Jurkat, Clone E6-1 (cell line): ENCODE data around the gene KRTAP5-2. TPM values are rescaled to one million over a fixed set of nuclear protein-coding genes. Genes with fewer than 3 reads are reported as not detected.
"Not testable (repeated sequence)": the region's sequence is repeated elsewhere in the genome, so short reads cannot be mapped to it uniquely, and the experiment has no call there.

Source experiments
- DNase-seq: peaks from one replicate; pipeline ENCODE4 v3.0.0-alpha.2; 2011; ENCODE audit warnings: low read depth, low spot score
- H3K4me3 ChIP-seq: 2 replicates; pipeline ENCODE4 v1.5.1; 2011; ENCODE audit warnings: mild to moderate bottlenecking, low read length, control low read depth, moderate library complexity
- polyA plus RNA-seq: library from polyadenylated mRNA; unstranded; fragments of >200 nt; gene quantifications from one replicate; pipeline ENCODE4 v1.2.1, GENCODE V29; 2012; ENCODE audit warnings: missing spikeins; ENCODE audit not compliant: insufficient read length, insufficient read depth

The KRTAP5-2 gene
- not detected for polyA plus RNA-seq

DNA sequence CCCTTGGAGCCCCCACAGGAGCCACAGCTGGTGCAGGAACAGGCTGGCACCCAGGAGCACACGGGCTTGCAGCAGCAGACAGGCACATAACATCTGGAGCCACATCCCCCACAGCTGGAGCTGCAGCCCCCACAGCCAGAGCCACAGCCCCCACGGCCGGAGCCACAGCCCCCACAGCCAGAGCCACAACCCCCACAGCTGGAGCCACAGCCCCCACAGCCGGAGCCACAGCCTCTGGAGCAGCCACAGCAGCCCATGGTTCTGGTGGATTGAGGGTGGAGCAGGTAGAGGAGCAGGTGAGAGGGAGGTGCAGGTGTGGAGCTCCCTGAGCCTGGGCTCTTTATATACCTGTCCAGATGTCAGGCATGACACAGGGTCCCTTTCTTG is at the start of gene KRTAP5-2:
Gene KRTAP5-2, minus strand, starts transcription at position 301 of the 387 bp plus-strand sequence. Its CDS starts 44 bp downstream, at position 257.
- H3K4me3 ChIP-seq: no peak within 1 kb of the TSS
- DNase-seq: no peak

DNA sequence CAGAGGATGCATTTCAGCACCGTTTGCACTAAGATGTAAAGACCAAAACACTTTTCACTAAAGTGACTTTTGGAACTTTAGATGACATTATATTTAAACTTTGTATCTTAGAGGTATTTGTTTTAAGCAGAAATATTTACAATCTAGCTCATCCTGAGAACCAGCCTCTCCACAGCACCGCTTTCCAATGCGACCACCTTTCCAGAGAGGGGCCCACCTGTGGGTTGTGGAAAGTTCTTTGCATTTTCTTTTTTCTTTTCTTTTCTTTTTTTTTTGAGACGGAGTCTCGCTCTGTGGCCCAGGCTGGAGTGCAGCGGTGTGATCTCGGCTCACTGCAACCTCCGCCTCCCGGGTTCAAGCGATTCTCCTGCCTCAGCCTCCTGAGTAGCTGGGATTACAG is 48.4 kb upstream of the KRTAP5-2 start:
- DNase-seq, H3K4me3 ChIP-seq: not testable (repeated sequence)

DNA sequence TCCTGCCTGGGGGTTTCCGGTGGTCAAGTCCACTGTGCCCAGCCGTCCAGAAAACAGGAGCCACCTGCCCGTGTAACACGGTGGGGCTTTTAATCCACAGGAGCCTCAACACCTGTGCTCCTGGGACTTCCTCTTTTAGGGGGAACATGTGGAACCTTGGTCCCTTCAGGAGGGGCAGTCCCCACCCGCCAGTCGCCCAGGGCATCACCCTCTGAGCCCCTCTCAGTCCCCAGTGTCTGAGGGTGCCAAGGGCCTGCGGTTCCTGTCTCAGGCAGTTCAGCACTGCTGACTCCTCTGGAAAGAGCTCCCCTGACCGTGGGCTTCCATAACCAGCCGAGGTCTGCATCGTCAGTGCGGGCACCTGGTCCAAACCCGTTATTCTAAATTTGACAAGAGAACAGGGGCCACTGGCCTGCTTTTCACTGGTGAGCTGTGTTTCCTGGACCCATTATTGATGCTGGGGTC is 47.3 kb upstream of the KRTAP5-2 start:
- no peak for DNase-seq

DNA sequence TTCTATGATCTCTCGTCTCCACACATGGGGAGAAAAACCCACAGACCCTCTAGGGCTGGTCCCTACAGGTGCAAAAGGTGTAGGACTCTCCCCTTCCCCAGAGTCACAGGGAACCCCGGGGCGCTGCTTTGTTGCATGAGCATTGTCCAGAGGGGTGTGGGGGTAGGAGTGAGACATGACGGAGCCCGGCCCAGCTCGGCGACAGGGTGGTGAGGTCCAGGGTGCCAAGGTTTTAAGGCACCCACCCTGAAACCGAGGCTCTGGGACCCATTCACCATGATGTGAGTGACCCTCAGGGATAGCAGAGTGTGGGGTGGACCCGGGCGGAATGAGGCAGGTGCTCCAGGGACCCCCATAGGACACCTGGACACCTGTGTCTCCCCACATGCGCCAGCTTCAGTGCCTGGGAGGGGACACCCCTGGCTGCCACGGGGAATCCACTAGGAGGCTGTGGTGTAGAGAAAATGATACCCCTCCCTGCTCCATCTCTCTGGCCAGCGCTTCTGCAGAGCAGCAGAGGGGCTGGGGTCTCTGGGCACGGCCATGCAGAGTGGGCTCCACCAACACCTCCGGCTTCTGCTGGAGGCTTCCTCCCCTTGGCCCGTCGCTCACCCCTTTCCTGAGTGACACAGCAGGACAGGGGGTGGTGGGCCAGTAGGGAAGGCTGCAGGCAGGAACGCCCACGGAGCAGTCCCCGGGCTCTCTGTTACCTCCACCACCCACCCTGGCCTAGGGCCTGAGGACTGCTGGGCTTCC is 46.7 kb upstream of the KRTAP5-2 start:
- no peak for DNase-seq
- H3K4me3 ChIP-seq: no peak overlapping the region

More for the DNA sequence above, 47.3 kb upstream of the KRTAP5-2 start:
- no peak overlapping the region for H3K4me3 ChIP-seq

GRCh38 chr11:1643146-1643690 is 45.1 kb upstream of the KRTAP5-2 start:
- H3K4me3 ChIP-seq: no peak overlapping the region
- DNase-seq: no peak

DNA sequence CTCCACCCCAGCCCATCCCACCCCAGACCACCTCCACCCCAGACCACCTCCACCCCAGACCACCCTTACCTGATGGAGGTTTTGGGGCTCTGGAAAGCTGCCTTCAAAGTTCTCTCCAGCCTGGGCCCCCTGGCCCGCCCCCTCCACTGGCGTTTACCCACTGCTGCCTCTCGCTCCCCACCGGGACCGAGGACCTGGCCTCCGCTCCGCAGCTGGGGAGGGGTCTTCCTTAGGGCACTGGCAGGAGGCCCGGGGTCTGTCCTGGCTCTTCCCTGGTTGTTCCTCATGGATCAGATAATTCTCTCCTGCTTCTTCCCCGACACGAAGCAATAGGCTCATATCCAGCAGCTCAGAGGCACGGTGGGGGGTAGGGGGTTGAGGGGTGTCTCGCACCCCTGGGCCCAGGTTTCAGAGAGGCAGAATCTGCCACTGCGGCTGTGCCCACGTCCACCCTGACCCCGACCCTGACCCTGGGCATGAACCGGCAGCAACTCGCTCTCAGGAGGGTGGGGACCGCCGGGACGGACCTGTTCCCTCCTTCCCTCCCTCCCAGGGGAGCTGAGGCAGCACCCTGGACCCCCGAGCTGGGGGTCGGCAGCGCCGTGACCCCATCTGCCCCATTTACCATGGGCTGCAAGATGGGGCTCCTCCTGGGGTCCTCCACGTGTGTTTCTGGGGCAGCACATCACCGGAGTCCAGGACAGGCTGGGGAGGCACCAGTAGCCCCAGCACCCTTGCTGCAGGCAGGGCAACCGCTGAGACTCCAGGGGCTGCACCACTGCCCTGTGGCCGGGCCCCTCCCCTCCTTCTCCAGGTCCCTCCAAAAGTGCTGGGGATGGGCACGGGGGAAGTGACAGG is 44.4 kb upstream of the KRTAP5-2 start:
- no peak for DNase-seq
- H3K4me3 ChIP-seq: no peak overlapping the region

GRCh38 chr11:1641096-1641495 is 43.0 kb upstream of the KRTAP5-2 start:
- H3K4me3 ChIP-seq: no peak overlapping the region
- DNase-seq: no peak

GRCh38 chr11:1640076-1640946 is 42.2 kb upstream of the KRTAP5-2 start:
- no peak for DNase-seq
- H3K4me3 ChIP-seq: no peak overlapping the region

DNA sequence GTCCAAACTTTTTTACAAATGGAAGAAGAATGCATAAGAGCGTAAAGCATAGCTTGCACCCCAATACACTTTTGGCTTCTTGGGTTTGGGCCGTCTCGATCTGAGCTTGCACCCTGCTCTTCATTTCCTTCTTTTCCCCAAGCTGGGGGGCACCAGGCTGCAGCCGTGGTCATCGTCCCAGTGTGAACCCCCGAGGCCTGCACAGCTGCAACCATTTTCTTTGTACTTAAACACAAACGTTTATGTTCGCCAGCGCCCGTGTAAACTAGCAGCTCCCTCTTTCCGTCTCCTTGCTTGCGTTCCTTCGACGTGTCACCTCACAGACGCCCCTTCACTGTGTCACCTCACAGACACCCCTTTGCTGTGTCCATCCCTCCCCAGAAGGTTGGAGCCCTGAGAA is 41.6 kb upstream of the KRTAP5-2 start:
- H3K4me3 ChIP-seq: no peak overlapping the region
- DNase-seq: no peak

- no peak for DNase-seq
Measured at GRCh38 chr11:1639102-1639620, 41.1 kb upstream of the KRTAP5-2 start.

DNA sequence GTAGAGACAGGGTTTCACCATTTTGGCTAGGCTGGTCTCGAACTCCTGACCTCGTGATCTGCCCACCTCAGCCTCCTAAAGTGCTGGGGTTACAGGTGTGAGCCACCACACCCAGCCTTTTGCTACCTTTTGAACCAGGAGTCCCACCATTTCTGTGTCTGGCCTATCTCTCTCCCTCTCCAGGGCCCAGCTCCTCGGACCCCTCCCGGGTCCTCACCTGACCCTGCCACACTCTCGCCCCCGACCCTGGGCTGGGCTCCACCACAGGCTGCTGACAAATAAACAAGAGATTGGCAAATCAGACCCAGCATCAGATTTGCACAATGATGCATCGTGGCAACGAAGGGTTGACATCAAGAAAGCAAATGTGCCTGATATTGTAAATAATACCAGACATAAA is 40.2 kb upstream of the KRTAP5-2 start:
- H3K4me3 ChIP-seq: no peak overlapping the region

More at GRCh38 chr11:1639102-1639620, 41.1 kb upstream of the KRTAP5-2 start:
- no peak overlapping the region for H3K4me3 ChIP-seq

DNA sequence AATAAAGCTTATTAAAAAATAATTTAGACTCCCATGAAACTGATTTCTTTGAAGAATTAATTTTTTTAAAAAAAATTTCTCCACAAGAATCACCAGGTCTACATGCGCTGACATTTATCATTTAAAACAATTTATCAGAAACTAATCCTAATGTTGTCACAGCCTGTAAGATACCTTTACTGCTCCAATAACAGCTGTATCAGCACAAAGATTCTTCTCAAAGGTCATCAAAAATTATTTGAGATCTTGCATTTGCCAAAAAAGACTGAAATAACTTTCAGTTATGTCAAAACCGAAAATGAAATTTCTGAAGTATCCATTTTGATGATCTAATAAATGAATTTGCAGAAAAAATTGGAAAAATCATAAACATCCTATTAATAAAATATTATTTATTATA is 39.5 kb upstream of the KRTAP5-2 start:
- H3K4me3 ChIP-seq: no peak overlapping the region
- DNase-seq: no peak

More for the DNA sequence above, 40.2 kb upstream of the KRTAP5-2 start:
- DNase-seq: no peak

DNA sequence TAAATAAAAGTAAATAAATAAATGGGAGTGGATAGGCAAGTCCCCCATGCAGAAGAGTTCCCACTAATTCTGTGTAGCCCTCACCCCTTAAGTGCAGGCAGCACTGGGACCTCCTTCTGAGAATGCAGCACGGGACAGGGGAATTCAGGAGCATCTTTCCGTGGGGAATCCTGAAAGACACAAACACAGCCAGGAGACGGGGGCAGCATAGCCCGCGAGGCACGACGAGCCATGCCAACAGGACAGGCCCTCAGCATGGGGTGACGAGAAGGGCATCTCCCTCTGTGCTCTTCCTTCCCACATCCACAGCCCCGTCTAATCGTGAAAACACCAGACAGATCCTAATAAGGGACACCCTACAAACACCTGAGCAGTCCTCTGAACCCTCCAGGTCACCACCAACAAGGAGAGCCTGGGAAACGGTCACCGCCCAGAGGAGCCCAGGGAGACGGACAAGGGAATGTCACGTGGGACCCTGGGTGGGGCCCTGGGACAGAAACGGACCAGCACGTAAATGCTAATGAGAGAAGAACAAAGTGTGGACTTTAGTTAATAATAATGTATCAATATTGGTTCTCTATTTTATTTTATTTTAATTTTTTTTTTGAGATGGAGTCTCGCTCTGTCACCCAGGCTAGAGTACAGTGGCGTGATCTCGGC is 38.3 kb upstream of the KRTAP5-2 start:
- no peak for DNase-seq
- no peak overlapping the region for H3K4me3 ChIP-seq

- DNase-seq: no peak
- H3K4me3 ChIP-seq: no peak overlapping the region
Measured at GRCh38 chr11:1633864-1634263, 35.8 kb upstream of the KRTAP5-2 start.

- no peak overlapping the region for H3K4me3 ChIP-seq
- peak; percentile 6 for DNase-seq
Measured at GRCh38 chr11:1632053-1632714, 34.1 kb upstream of the KRTAP5-2 start.

DNA sequence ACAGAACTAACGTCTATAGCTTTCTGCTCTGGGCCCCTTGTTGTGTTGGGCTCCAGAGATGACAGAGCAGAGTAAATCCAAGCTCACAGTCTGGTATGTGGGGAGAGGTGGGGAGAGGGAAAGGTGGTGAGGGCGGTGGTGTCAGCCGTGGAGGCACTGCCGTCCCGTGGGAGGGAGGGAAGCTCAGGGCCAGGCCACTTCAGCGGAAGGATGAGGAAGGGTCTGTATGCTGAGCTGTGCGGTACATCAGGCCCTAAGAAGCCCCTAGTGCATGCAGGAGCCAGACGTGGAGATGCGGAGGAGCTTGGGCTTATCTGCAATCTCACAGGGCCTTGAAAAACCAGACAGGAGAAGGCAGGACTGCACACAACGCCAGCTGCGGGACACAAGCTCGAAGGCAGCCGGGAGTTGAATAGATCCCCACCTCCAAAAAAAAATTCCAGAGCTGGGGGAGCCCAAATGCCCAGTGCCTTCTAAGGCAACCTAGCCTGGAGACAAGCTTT is 33.0 kb upstream of the KRTAP5-2 start:
- no peak overlapping the region for H3K4me3 ChIP-seq
- DNase-seq: no peak

- DNase-seq: no peak
- no peak overlapping the region for H3K4me3 ChIP-seq
Measured at GRCh38 chr11:1630271-1630670, 32.2 kb upstream of the KRTAP5-2 start.
